Measurements from ENCODE around the gene CHKA.

GRCh38 chr11:68071281-68072048, 49.7 kb downstream of the CHKA start:
- no peak for TF ChIP-seq ZNF740 (CRISPR knock-in tag; IDR thresholded peaks at IDR 0.05)
- no peak for TF ChIP-seq ZNF740 (tag; IDR thresholded peaks at IDR 0.05)
- no peak for TF ChIP-seq CTCF (IDR thresholded peaks at IDR 0.05 in 2 of 3, conservative IDR thresholded peaks at IDR 0.05 in 1 of 3; ENCODE audit: insufficient read depth in 2 of 3, low read depth in 1 of 3, low read length in 3 of 3)
- TF ChIP-seq, protein P1, sequence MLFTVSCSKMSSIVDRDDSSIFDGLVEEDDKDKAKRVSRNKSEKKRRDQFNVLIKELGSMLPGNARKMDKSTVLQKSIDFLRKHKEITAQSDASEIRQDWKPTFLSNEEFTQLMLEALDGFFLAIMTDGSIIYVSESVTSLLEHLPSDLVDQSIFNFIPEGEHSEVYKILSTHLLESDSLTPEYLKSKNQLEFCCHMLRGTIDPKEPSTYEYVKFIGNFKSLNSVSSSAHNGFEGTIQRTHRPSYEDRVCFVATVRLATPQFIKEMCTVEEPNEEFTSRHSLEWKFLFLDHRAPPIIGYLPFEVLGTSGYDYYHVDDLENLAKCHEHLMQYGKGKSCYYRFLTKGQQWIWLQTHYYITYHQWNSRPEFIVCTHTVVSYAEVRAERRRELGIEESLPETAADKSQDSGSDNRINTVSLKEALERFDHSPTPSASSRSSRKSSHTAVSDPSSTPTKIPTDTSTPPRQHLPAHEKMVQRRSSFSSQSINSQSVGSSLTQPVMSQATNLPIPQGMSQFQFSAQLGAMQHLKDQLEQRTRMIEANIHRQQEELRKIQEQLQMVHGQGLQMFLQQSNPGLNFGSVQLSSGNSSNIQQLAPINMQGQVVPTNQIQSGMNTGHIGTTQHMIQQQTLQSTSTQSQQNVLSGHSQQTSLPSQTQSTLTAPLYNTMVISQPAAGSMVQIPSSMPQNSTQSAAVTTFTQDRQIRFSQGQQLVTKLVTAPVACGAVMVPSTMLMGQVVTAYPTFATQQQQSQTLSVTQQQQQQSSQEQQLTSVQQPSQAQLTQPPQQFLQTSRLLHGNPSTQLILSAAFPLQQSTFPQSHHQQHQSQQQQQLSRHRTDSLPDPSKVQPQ (CRISPR knock-in tag; IDR thresholded peaks at IDR 0.05; ENCODE audit: borderline replicate concordance): no peak
- TF ChIP-seq HDAC2 (IDR thresholded peaks at IDR 0.05): no peak
- TF ChIP-seq ZNF77 (CRISPR knock-in tag; IDR thresholded peaks at IDR 0.05): no peak
- TF ChIP-seq, protein P2, sequence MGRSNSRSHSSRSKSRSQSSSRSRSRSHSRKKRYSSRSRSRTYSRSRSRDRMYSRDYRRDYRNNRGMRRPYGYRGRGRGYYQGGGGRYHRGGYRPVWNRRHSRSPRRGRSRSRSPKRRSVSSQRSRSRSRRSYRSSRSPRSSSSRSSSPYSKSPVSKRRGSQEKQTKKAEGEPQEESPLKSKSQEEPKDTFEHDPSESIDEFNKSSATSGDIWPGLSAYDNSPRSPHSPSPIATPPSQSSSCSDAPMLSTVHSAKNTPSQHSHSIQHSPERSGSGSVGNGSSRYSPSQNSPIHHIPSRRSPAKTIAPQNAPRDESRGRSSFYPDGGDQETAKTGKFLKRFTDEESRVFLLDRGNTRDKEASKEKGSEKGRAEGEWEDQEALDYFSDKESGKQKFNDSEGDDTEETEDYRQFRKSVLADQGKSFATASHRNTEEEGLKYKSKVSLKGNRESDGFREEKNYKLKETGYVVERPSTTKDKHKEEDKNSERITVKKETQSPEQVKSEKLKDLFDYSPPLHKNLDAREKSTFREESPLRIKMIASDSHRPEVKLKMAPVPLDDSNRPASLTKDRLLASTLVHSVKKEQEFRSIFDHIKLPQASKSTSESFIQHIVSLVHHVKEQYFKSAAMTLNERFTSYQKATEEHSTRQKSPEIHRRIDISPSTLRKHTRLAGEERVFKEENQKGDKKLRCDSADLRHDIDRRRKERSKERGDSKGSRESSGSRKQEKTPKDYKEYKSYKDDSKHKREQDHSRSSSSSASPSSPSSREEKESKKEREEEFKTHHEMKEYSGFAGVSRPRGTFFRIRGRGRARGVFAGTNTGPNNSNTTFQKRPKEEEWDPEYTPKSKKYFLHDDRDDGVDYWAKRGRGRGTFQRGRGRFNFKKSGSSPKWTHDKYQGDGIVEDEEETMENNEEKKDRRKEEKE (IDR thresholded peaks at IDR 0.05; ENCODE audit: borderline replicate concordance in 1 of 2, control insufficient read depth in 1 of 2, low read depth in 2 of 2, low read length in 1 of 2): no peak
- TF ChIP-seq BRD4 (IDR thresholded peaks at IDR 0.05): no peak
- TF ChIP-seq ZNF280A (IDR thresholded peaks at IDR 0.05; ENCODE audit: low read depth, partially characterized antibody): no peak
- TF ChIP-seq HBP1 (CRISPR knock-in tag; IDR thresholded peaks at IDR 0.05): no peak
